Measurements from ENCODE around the gene CCN5.

DNA sequence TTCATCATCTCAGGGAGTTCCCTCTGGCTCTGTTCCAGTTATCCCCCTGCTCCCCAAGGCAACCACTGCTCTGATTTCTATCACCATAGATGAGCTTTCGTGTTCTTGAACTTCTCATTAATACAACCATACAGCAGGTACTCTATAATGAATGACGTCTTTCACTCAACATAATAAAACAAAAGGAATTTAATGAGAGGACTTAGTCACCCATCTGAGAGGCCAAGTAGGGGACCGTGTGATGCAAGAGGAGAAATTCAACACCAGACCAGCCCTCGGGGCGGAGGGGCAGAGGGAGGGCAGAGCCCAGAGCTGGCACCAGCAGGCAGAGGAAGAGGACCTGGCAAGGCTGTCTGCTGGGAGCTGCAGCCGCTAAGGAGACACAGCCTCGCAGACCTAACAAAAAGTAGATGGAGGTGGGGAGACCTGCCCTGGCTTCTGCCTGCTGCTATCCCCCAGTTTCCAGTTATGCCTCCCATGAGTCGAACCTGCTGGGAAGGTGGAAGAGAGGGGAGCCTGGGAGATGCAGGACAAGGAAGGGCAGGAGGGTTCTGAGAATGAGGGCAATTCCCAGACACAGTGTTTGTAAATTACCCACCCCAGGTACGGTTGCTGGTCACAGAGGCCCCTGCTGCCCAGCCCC lies 13.8 kb downstream of the CCN5 start:
- TF ChIP-seq, protein P1, sequence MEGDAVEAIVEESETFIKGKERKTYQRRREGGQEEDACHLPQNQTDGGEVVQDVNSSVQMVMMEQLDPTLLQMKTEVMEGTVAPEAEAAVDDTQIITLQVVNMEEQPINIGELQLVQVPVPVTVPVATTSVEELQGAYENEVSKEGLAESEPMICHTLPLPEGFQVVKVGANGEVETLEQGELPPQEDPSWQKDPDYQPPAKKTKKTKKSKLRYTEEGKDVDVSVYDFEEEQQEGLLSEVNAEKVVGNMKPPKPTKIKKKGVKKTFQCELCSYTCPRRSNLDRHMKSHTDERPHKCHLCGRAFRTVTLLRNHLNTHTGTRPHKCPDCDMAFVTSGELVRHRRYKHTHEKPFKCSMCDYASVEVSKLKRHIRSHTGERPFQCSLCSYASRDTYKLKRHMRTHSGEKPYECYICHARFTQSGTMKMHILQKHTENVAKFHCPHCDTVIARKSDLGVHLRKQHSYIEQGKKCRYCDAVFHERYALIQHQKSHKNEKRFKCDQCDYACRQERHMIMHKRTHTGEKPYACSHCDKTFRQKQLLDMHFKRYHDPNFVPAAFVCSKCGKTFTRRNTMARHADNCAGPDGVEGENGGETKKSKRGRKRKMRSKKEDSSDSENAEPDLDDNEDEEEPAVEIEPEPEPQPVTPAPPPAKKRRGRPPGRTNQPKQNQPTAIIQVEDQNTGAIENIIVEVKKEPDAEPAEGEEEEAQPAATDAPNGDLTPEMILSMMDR (IDR thresholded peaks at IDR 0.05; ENCODE audit: low read depth, low read length): no peak
- TF ChIP-seq EZH2phosphoT487 (IDR thresholded peaks at IDR 0.05; ENCODE audit: low read depth): no peak

Measured in OCI-LY3 (cell line).